ENCODE results near the gene UBE2G2. TPM values are rescaled to one million over a fixed set of nuclear protein-coding genes. Genes with fewer than 3 reads are reported as not detected.

UBE2G2 gene
- total RNA-seq, 2 donors from 2014 or later, result 72.6 to 75.6 TPM

- peak; percentile 61 for DNase-seq (ENCODE audit: low spot score)
- intact Hi-C loops (cut with DNase I), result no loop called here
Observed at GRCh38 chr21:44737706-44738354, 63.8 kb downstream of the UBE2G2 start.

GRCh38 chr21:44736291-44737004, 65.2 kb downstream of the UBE2G2 start:
- intact Hi-C loops (cut with DNase I), result no loop called here
- peak; percentile 42 for DNase-seq (ENCODE audit: low spot score)

- intact Hi-C loops (cut with DNase I), result no loop called here
Observed at GRCh38 chr21:44735821-44736220, 65.8 kb downstream of the UBE2G2 start.

GRCh38 chr21:44734841-44735240, 66.8 kb downstream of the UBE2G2 start:
- DNase-seq (ENCODE audit: low spot score), result peak; percentile 43

More at GRCh38 chr21:44735821-44736220, 65.8 kb downstream of the UBE2G2 start:
- peak; percentile 70 for DNase-seq (ENCODE audit: low spot score)

GRCh38 chr21:44734026-44734745, 67.4 kb downstream of the UBE2G2 start:
- no peak for DNase-seq (ENCODE audit: low spot score)
- intact Hi-C loops (cut with DNase I), result no loop called here

More at GRCh38 chr21:44734841-44735240, 66.8 kb downstream of the UBE2G2 start:
- intact Hi-C loops (cut with DNase I), result no loop called here

- DNase-seq (ENCODE audit: low spot score), result peak; percentile 67
- intact Hi-C loops (cut with DNase I), result no loop called here
Observed at GRCh38 chr21:44732956-44733355, 68.7 kb downstream of the UBE2G2 start.

- intact Hi-C loops (cut with DNase I), result no loop called here
- peak; percentile 58 for DNase-seq (ENCODE audit: low spot score)
Observed at GRCh38 chr21:44732263-44732662, 69.4 kb downstream of the UBE2G2 start.

- intact Hi-C loops (cut with DNase I), result no loop called here
- DNase-seq (ENCODE audit: low spot score), result peak; percentile 44
Observed at GRCh38 chr21:44730951-44731579, 70.6 kb downstream of the UBE2G2 start.

- peak; percentile 42 for DNase-seq (ENCODE audit: low spot score)
- intact Hi-C loops (cut with DNase I), result no loop called here
Observed at GRCh38 chr21:44730028-44730395, 71.6 kb downstream of the UBE2G2 start.

GRCh38 chr21:44729336-44730027, 72.1 kb downstream of the UBE2G2 start:
- peak; percentile 78 for DNase-seq (ENCODE audit: low spot score)
- intact Hi-C loops (cut with DNase I), result no loop called here

- intact Hi-C loops (cut with DNase I), result no loop called here
- peak; percentile 41 for DNase-seq (ENCODE audit: low spot score)
Observed at GRCh38 chr21:44728716-44729115, 72.9 kb downstream of the UBE2G2 start.

GRCh38 chr21:44727757-44728156, 73.9 kb downstream of the UBE2G2 start:
- DNase-seq (ENCODE audit: low spot score), result peak; percentile 52
- intact Hi-C loops (cut with DNase I), result no loop called here

- DNase-seq (ENCODE audit: low spot score), result no peak
- intact Hi-C loops (cut with DNase I), result no loop called here
Observed at GRCh38 chr21:44727321-44727720, 74.3 kb downstream of the UBE2G2 start.

GRCh38 chr21:44726826-44727225, 74.8 kb downstream of the UBE2G2 start:
- intact Hi-C loops (cut with DNase I), result no loop called here
- DNase-seq (ENCODE audit: low spot score), result no peak

GRCh38 chr21:44724926-44725325, 76.7 kb downstream of the UBE2G2 start:
- peak; percentile 14 for DNase-seq (ENCODE audit: low spot score)
- intact Hi-C loops (cut with DNase I), result no loop called here

- intact Hi-C loops (cut with DNase I), result no loop called here
Observed at GRCh38 chr21:44724196-44724595, 77.4 kb downstream of the UBE2G2 start.

GRCh38 chr21:44723177-44724131, 78.2 kb downstream of the UBE2G2 start:
- intact Hi-C loops (cut with DNase I), result no loop called here
- peak; percentile 72 for DNase-seq (ENCODE audit: low spot score)

More at GRCh38 chr21:44724196-44724595, 77.4 kb downstream of the UBE2G2 start:
- peak; percentile 25 for DNase-seq (ENCODE audit: low spot score)

- DNase-seq (ENCODE audit: low spot score), result peak; percentile 41
- intact Hi-C loops (cut with DNase I), result no loop called here
Observed at GRCh38 chr21:44722731-44723130, 78.9 kb downstream of the UBE2G2 start.

Measured in posterior vena cava (tissue), 2 donors.